Liver (tissue), 9 donors: ENCODE measurements around the gene ITLN2. TPM values are rescaled to one million over a fixed set of nuclear protein-coding genes. Genes with fewer than 3 reads are reported as not detected.

Experiments used
- DNase-seq: peaks from one replicate; pipeline ENCODE4 v3.0.0-alpha.2; 2017; ENCODE audit warnings: low spot score
- H3K27ac ChIP-seq, 2 donors: one replicate each; pipeline ENCODE4 v1.7.0; 2013; ENCODE audit warnings: inconsistent platforms in 2 of 2, low read length in 2 of 2, control low read depth in 1 of 2, low read depth in 1 of 2, mild to moderate bottlenecking in 1 of 2
- H3K27me3 ChIP-seq, 4 donors: one replicate each; pipeline versions ENCODE4 v1.6.1 to v1.7.0; 2013; ENCODE audit warnings: low read length in 3 of 4, inconsistent platforms in 1 of 4, mild to moderate bottlenecking in 1 of 4, moderate library complexity in 1 of 4; ENCODE audit not compliant: control insufficient read depth in 4 of 4, insufficient read depth in 4 of 4
- H3K36me3 ChIP-seq, 4 donors: one replicate each; pipeline versions ENCODE4 v1.6.1 to v1.7.0; 2013; ENCODE audit warnings: low read length in 3 of 4, mild to moderate bottlenecking in 3 of 4, low read depth in 1 of 4, moderate library complexity in 1 of 4; ENCODE audit not compliant: control insufficient read depth in 4 of 4, insufficient read depth in 3 of 4
- H3K4me1 ChIP-seq, 4 donors: one replicate each; pipeline versions ENCODE4 v1.6.1 to v1.7.0; 2013; ENCODE audit warnings: low read length in 3 of 4, mild to moderate bottlenecking in 3 of 4, moderate library complexity in 1 of 4; ENCODE audit not compliant: control insufficient read depth in 4 of 4, insufficient read depth in 4 of 4
- H3K4me3 ChIP-seq, 3 donors: one replicate each; pipeline versions ENCODE4 v1.6.1 to v1.7.0; 2013; ENCODE audit warnings: low read length in 3 of 3, control low read depth in 1 of 3, low read depth in 1 of 3, mild to moderate bottlenecking in 1 of 3
- H3K9ac ChIP-seq, 2 donors: one replicate each; pipeline ENCODE4 v1.7.0; 2013; ENCODE audit warnings: low read length in 2 of 2, mild to moderate bottlenecking in 2 of 2, moderate library complexity in 2 of 2, control low read depth in 1 of 2, low read depth in 1 of 2
- H3K9me3 ChIP-seq, 4 donors: one replicate each; pipeline versions ENCODE4 v1.6.1 to v1.7.0; 2013; ENCODE audit warnings: low read length in 3 of 4; ENCODE audit not compliant: control insufficient read depth in 4 of 4
- ATF3 ChIP-seq: IDR thresholded peaks from 2 replicates; pipeline ENCODE4 v1.6.1; 2016; ENCODE audit warnings: antibody characterized with exemption
- CTCF ChIP-seq: fragments of 150-350 bp; IDR thresholded peaks from 2 replicates; pipeline ENCODE4 v1.5.1; 2017; ENCODE audit warnings: improper control_type of control experiment, low read depth, low read length; ENCODE audit not compliant: missing input control
- FOXA1 ChIP-seq: IDR thresholded peaks from 2 replicates; pipeline ENCODE4 v1.6.1; 2016; ENCODE audit warnings: antibody characterized with exemption
- FOXA2 ChIP-seq: IDR thresholded peaks from 2 replicates; pipeline ENCODE4 v1.6.1; 2016; ENCODE audit warnings: antibody characterized with exemption
- GABPA ChIP-seq, 2 donors: IDR thresholded peaks in 1 of 2; conservative IDR thresholded peaks in 1 of 2; 2 replicates each; pipeline ENCODE4 v1.6.1; 2016; ENCODE audit warnings: antibody characterized with exemption in 2 of 2, mild to moderate bottlenecking in 1 of 2, moderate library complexity in 1 of 2
- HNF4A ChIP-seq, 2 donors: conservative IDR thresholded peaks; 2 replicates each; pipeline ENCODE4 v1.6.1; 2016; ENCODE audit warnings: antibody characterized with exemption in 2 of 2, mild to moderate bottlenecking in 2 of 2
- HNF4G ChIP-seq: IDR thresholded peaks from 2 replicates; pipeline ENCODE4 v1.6.1; 2016; ENCODE audit warnings: antibody characterized with exemption
- JUND ChIP-seq, 2 donors: IDR thresholded peaks; 2 replicates each; pipeline ENCODE4 v1.6.1; 2016; ENCODE audit warnings: antibody characterized with exemption in 2 of 2
- MAX ChIP-seq: IDR thresholded peaks from 2 replicates; pipeline ENCODE4 v1.6.1; 2016; ENCODE audit warnings: antibody characterized with exemption
- NR2F2 ChIP-seq: IDR thresholded peaks from 2 replicates; pipeline ENCODE4 v1.6.1; 2016; ENCODE audit warnings: antibody characterized with exemption
- RAD21 ChIP-seq, 2 donors: IDR thresholded peaks; 2 replicates each; pipeline ENCODE4 v1.6.1; 2016; ENCODE audit warnings: antibody characterized with exemption in 2 of 2, mild to moderate bottlenecking in 2 of 2
- REST ChIP-seq: IDR thresholded peaks from 2 replicates; pipeline ENCODE4 v1.6.1; 2016; ENCODE audit warnings: antibody characterized with exemption, mild to moderate bottlenecking
- RXRA ChIP-seq, 2 donors: IDR thresholded peaks; 2 replicates each; pipeline ENCODE4 v1.6.1; 2017 to 2018; ENCODE audit warnings: antibody characterized with exemption in 2 of 2, mild to moderate bottlenecking in 1 of 2
- SP1 ChIP-seq: IDR thresholded peaks from 2 replicates; pipeline ENCODE4 v1.6.1; 2018; ENCODE audit warnings: antibody characterized with exemption, mild to moderate bottlenecking
- TAF1 ChIP-seq: conservative IDR thresholded peaks from 2 replicates; pipeline ENCODE4 v1.6.1; 2016; ENCODE audit warnings: antibody characterized with exemption, mild to moderate bottlenecking
- YY1 ChIP-seq: IDR thresholded peaks from 2 replicates; pipeline ENCODE4 v1.6.1; 2016; ENCODE audit warnings: antibody characterized with exemption, mild to moderate bottlenecking
- ZBTB33 ChIP-seq: IDR thresholded peaks from 2 replicates; pipeline ENCODE4 v1.6.1; 2016; ENCODE audit warnings: antibody characterized with exemption
- WGBS: extraction: QIAGEN DNeasy Blood & Tissue Kit; methylation state at CpG from one replicate; pipeline ENCODE4 v1.1.7; 2013; 5-methylcytosine and 5-hydroxymethylcytosine counted together
- polyA plus RNA-seq, 2 donors: library from polyadenylated mRNA; stranded (reverse) in 1 of 2; unstranded in 1 of 2; fragments of 200-250 nt in 1 of 2; fragments of >200 nt in 1 of 2; fragmentation: Nextera tagmentation in 1 of 2; extraction: Ambion mirVana in 1 of 2; gene quantifications; one replicate each; pipeline versions ENCODE4 v1.2.1 to v1.2.3, GENCODE V29; 2013 to 2015
- total RNA-seq, 2 donors: library from RNA; depleted of rRNA; stranded (reverse); fragments of >200 nt; gene quantifications; one replicate each; pipeline ENCODE4 v1.2.3, GENCODE V29; 2014
- donor health status: healthy.
- donor health status: healthy.
- donor health status: healthy.
- donor health status: healthy.
- donor health status: healthy.

ITLN2 gene
- total and polyA plus RNA-seq, 4 donors: 0.12 to 0.50 TPM; not detected in 2

- DNase-seq: no peak
- TF ChIP-seq NR2F2 (no peak), FOXA2 (no peak), JUND (IDR thresholded peaks at IDR 0.05) (no peak), YY1 (no peak), RXRA (IDR thresholded peaks at IDR 0.05) (no peak), ATF3 (no peak), RAD21 (IDR thresholded peaks at IDR 0.05) (no peak), HNF4A (conservative IDR thresholded peaks at IDR 0.05) (no peak), GABPA (IDR thresholded peaks at IDR 0.05 in 1 of 2, conservative IDR thresholded peaks at IDR 0.05 in 1 of 2) (no peak), TAF1 (no peak), CTCF (no peak), SP1 (no peak), MAX (no peak), HNF4G (no peak), REST (no peak), ZBTB33 (no peak), FOXA1 (no peak)
Observed at GRCh38 chr1:160987359-160988050, 32.9 kb upstream of the ITLN2 start.

More at GRCh38 chr1:160987359-160988050, 32.9 kb upstream of the ITLN2 start:
- H3K4me3 ChIP-seq: no peak overlapping the region
- H3K9me3 ChIP-seq: no peaks in the 10 kb centered on the region
- 90% methylated on average over 8 of the region's 8 CpGs for WGBS
- H3K36me3 ChIP-seq: no peaks in the 10 kb centered on the region
- H3K9ac ChIP-seq: no peak overlapping the region
- H3K27ac ChIP-seq: no peak overlapping the region
- H3K4me1 ChIP-seq: peaks cover 0 to 3% (median 1%) of the 10 kb centered on the region in 4 donors
- no peaks in the 10 kb centered on the region for H3K27me3 ChIP-seq
